Measurements from ENCODE around the gene SPATA31D1.

GRCh38 chr9:82036086-82036485, 47.5 kb downstream of the SPATA31D1 start:
- TF ChIP-seq CTCF (IDR thresholded peaks at IDR 0.05) (no peak), ZFX (IDR thresholded peaks at IDR 0.05; ENCODE audit: borderline replicate concordance) (no peak)

Data from 22Rv1 (cell line).